ENCODE results near the gene INCA1. TPM values are rescaled to one million over a fixed set of nuclear protein-coding genes. Genes with fewer than 3 reads are reported as not detected.

Gene INCA1
- total RNA-seq, 2 donors from 2014 or later: 1.2 TPM; not detected in 1

DNA sequence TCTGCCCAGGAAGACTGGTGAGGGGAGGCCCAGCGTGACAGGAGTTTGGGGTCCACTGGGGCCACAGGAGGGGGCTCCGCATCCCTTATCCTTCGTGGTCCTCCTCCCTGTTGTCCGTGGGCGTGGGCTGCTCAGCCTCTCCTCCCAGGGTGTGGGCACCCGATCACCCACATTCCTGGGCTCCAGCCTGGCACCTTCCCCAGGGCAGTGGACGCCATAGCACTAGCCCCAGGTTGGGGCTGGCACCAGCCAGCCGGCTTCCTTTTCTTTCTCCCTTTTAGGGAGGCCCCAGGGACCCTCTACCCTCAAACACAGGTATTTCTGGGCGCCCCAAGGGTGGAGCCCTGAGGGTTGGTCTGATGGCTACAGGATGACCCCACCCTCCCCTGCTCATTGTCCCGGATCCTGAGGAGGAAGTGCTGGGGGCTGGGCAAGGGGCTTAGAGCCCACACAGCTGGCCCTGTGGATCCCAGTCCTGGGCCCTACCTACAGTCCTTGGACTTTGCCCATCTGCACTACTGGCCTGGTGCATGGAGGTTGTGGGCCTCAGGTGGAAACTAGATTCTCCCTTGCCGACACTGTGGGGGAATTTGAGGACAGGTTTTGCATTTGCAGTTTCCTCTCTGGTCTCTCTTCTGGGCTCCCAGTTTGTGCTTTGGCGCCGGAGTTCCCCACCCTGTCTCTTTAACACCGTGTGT lies 1.6 kb upstream of the INCA1 start:
- H3K4me3 ChIP-seq: peak overlapping the region; percentile 97
- peaks cover 29% of the 10 kb centered on the region for H3K36me3 ChIP-seq
- ATAC-seq (ENCODE audit: insufficient number of reproducible peaks, low FRiP score, low read depth): no peak
- no peak for DNase-seq (ENCODE audit: low spot score)
- peaks cover 16 to 32% of the 10 kb centered on the region in 2 donors for H3K4me1 ChIP-seq (ENCODE audit: control insufficient read depth in 1 of 2, low read depth in 2 of 2)
- no peaks in the 10 kb centered on the region for H3K27me3 ChIP-seq (replicated peaks; ENCODE audit: insufficient read depth)
- TF ChIP-seq, protein P1, sequence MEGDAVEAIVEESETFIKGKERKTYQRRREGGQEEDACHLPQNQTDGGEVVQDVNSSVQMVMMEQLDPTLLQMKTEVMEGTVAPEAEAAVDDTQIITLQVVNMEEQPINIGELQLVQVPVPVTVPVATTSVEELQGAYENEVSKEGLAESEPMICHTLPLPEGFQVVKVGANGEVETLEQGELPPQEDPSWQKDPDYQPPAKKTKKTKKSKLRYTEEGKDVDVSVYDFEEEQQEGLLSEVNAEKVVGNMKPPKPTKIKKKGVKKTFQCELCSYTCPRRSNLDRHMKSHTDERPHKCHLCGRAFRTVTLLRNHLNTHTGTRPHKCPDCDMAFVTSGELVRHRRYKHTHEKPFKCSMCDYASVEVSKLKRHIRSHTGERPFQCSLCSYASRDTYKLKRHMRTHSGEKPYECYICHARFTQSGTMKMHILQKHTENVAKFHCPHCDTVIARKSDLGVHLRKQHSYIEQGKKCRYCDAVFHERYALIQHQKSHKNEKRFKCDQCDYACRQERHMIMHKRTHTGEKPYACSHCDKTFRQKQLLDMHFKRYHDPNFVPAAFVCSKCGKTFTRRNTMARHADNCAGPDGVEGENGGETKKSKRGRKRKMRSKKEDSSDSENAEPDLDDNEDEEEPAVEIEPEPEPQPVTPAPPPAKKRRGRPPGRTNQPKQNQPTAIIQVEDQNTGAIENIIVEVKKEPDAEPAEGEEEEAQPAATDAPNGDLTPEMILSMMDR (IDR thresholded peaks at IDR 0.05): no peak
- peak overlapping the region; percentile 92 to 95 for H3K27ac ChIP-seq
- no peaks in the 10 kb centered on the region for H3K9me3 ChIP-seq

DNA sequence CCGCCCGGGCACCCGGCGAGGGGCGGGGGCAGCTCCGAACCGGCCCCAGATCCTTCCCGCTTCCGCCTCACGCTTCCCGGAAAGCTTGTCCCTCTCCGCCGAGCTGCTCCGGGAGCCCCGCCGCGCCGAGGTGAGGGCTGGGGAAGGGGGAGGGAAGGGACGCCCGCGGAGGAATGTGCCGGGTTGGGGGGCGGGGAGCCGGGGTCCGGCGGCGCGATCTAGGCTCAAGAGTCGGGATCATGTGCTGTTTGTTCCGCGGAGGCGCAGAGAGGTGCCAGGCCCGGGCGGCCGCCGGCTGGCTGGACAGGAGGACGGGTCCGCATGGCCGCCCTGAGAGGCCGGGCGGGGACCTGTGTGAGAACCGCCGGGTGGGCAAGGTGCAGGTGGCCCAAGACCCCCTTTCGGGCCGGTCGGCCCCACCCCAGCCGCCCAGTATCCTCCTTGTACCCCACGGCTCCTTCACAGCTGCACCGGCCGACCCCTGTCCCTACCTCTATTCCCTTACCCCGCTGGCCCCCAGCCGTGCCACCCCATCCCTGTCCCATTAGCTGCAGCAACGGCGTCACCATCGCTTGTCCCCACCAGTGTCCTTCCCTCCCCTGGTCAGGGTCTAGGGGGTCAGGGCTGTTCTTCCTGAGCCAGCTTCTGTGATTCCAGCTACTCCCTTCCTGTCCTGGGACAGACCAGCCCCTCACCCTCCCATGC lies 857 bp upstream of the INCA1 start:
- Histone ChIP-seq H3K27ac (peak overlapping the region; percentile 92 to 95), H3K4me3 (peak overlapping the region; percentile 97), H3K36me3 (peaks cover 21% of the 10 kb centered on the region), H3K9me3 (no peaks in the 10 kb centered on the region), H3K4me1 (ENCODE audit: control insufficient read depth in 1 of 2, low read depth in 2 of 2) (peaks cover 16 to 32% of the 10 kb centered on the region in 2 donors), H3K27me3 (replicated peaks; ENCODE audit: insufficient read depth) (no peaks in the 10 kb centered on the region)
- TF ChIP-seq, protein P1 (IDR thresholded peaks at IDR 0.05): no peak
- peak; percentile 2 for ATAC-seq (ENCODE audit: insufficient number of reproducible peaks, low FRiP score, low read depth)
- no peak for DNase-seq (ENCODE audit: low spot score)

DNA sequence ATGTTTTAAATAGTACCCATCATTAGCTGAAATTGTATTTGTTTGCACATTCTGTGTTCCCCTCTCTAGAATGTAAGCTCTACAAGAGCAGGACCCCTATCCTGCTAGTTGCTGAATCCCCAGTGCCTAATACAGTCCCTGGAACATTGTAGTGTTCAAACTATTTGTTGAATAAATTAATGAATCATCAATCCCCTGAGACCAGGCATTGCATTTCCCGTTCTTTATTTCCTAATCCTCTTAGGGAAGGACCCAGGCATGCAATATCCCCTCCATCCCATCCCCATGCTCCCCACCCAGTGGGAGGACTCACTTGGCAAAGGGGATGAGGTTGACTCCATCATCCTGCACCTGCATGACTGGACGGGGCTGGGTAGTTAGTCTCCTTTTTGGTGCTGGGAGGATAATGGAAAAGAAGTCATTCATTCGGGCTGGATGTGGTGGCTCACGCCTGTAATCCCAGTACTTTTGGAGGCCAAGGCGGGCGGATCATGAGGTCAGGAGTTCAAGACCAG lies 3.2 kb downstream of the INCA1 start:
- no peaks in the 10 kb centered on the region for H3K36me3 ChIP-seq
- H3K27me3 ChIP-seq (replicated peaks; ENCODE audit: insufficient read depth): no peaks in the 10 kb centered on the region
- no peak overlapping the region for H3K27ac ChIP-seq
- H3K4me1 ChIP-seq (ENCODE audit: control insufficient read depth in 1 of 2, low read depth in 2 of 2): peaks cover 3 to 14% of the 10 kb centered on the region in 2 donors
- no peak for DNase-seq (ENCODE audit: low spot score)
- TF ChIP-seq, protein P1 (IDR thresholded peaks at IDR 0.05): no peak
- no peak for ATAC-seq (ENCODE audit: insufficient number of reproducible peaks, low FRiP score, low read depth)
- H3K9me3 ChIP-seq: no peaks in the 10 kb centered on the region
- H3K4me3 ChIP-seq: no peak overlapping the region

DNA sequence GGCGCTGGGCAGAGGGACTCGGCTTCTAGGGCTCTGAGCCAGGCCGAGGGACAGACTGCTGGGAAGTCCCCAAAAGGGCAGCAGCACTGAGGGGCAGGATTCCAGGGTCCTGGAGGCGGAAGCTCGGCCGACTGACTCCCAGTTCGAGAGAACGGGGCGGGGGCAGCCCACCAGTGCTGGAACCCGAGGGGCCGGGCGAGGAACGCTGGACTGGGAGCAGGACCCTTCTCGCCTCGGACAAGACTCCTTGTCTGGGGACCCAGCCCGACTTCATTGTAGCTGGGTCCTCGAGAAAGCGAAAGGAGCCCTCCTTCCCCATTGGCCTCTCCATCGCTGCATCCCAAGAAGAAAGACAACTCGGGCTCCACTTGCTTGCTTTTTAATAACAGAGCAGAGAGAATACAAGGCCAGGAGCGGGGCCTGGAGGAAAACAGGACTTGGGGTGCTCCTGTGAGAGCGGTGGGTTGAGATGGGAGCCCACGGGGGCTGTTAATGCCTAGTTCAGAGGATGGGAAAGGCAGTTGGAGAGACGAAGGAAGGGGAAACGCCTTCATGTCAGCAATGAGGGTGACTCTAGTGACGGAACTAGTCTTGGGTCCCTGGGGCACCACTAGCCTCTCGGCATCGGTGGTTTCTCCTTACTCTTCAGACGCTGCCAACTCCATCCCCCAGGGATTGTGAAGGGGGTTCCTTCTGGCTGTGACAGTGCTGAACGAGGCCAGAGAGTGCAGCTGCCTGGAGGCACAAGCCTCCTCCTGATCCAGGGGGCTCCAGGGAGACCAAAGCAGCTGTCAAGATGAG lies 9.4 kb downstream of the INCA1 start:
- H3K4me1 ChIP-seq (ENCODE audit: control insufficient read depth in 1 of 2, low read depth in 2 of 2): peaks cover 10 to 30% of the 10 kb centered on the region in 2 donors
- ATAC-seq (ENCODE audit: insufficient number of reproducible peaks, low FRiP score, low read depth) (no peak), DNase-seq (ENCODE audit: low spot score) (no peak)
- TF ChIP-seq, protein P1 (IDR thresholded peaks at IDR 0.05): no peak
- H3K27ac ChIP-seq: peak overlapping the region; percentile 89 to 91
- H3K27me3 ChIP-seq (replicated peaks; ENCODE audit: insufficient read depth): no peaks in the 10 kb centered on the region
- peak overlapping the region; percentile 82 for H3K4me3 ChIP-seq
- no peaks in the 10 kb centered on the region for H3K36me3 ChIP-seq
- no peaks in the 10 kb centered on the region for H3K9me3 ChIP-seq

Measured in thoracic aorta (tissue), 2 donors.